NCI-H460 (cell line): ENCODE results near the gene MAPK9. TPM values are rescaled to one million over a fixed set of nuclear protein-coding genes. Genes with fewer than 3 reads are reported as not detected.
A peak's percentile ranks its signal among the peaks of the same experiment; 100 is the strongest.

Experiments
- DNase-seq: peaks from one replicate; pipeline ENCODE4 v3.0.0-alpha.2; 2016; ENCODE audit warnings: low read depth; ENCODE audit errors: extremely low read depth
- polyA plus RNA-seq: library from polyadenylated mRNA; depleted of rRNA; stranded (reverse); fragments of >200 nt; gene quantifications from 2 replicates; pipeline ENCODE4 v1.2.3, GENCODE V29; 2014; cell fraction: nucleus; rRNA removed
- total RNA-seq: library from RNA; depleted of rRNA; stranded (reverse); fragments of >200 nt; shearing (Covaris generic); gene quantifications from 2 replicates; pipeline ENCODE4 v1.2.3, GENCODE V29; 2014; rRNA removed

MAPK9 gene
- total RNA-seq, result 33.2 and 39.2 TPM in 2 replicates
- polyA plus RNA-seq, result 32.7 and 50.5 TPM in 2 replicates

DNA sequence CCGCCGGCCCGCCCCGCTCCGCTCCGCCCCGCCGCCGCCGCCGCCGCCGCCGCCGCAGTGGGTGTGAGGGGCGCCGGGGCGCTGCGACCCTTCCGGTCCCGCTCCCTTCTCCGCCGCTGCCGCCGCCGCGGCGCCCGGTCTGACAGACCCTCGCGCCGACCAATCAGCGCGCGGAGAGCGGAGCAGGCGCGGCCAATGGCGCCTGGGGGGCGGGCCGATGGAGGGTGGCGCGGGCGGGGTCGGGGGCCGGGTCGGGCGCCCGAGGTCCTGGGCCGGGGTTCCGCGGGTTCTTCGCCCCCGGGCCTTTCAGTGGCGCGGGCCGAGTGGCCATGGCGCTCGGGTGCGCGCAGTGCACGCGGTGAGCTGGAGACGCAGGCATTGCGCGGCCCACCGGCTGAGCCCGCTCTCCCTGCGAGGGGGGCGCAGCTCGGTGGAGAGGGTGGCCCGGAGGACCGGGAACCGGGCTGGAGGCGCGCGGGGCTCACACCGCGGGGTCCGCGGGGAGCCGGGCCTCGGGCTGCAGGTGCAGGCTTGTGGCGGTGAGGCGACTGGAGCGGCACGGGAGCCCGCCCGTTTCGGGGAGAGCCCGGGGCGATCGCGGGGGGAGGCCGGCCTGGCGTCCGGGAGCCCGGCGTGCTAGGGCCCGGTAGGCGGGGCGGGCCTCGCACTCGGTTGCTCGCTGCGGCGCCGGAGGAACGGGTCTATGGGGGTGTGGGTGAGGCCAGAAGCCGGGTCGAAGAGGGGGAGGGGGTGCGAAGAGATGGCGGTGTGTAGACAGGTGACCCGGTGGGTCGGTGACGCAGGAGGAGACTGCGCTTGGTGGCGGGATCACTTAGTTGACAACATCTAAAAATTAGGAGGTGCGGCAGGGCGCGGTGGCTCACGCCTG lies at the start of gene MAPK9:
TSS of gene MAPK9 (minus strand) at position 141 of the 889 bp plus-strand sequence. CDS start 11,522 bp downstream, outside the sequence.
- DNase-seq, result peak; percentile 80

DNA sequence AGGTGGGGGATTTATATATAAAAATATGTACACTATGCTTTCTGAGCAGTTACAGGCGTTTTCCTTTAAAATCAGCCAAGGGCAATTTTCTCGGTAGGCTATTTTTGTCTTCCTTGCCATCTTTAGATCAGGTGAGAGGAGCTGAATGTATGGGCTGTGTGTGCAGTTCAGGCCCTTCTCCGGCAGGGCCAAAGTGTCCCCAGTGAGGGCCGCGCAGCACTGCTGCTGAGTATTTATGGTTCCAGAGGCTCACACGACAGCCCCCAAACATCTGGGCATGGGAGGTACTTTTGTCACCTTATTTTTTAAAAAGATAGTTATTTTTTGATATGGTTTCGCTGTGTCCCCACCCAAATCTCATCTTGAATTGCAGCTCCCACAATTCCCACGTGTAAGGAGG lies 49.7 kb upstream of the MAPK9 start:
- no peak for DNase-seq

DNA sequence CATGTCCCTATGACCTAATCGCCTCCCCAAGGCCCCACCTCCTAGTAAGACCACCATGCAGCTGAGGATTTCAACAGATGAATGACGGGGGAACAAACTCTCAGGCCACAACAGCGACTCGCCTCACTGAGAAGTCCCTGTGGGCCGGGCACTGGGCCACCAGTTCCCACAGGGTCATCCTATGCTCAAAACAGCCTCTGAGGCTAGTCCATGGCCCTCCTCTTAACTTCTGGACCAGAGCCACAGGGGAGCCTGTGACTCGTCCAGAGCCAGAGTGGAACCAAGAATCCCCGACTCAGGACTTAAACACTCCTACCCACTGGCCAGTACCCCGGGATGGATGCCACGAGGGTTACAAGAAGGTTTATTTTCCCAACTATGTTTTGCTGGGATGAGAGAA lies 49.0 kb upstream of the MAPK9 start:
- DNase-seq, result no peak

DNA sequence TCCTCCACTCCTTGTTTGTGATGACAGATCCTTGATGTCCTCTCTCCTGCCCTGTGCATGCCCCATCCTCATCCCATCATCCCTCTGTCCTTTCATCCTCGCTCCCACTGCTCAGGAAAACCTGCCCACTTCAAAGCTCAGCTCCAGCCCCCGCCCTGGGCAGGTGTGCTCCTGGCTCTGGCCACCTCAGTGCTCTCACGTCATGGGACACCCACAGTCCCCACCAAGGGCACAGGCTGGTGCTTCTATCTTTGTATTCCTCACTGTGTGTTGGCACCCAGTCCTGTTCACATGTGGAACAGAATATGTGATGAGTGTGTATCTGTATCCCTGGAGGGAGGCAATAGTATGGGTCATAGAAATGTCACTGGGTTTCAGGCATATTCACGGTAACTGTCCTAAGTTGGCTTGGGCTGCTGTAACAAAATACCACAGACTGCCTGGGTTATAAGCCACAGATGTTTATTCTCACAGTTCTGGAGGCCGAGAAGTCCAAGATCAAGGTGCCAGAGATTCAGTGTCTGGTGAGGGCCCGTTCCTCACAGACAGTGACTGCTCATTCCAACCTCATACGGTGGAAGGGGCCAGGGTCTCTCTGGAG lies 47.8 kb upstream of the MAPK9 start:
- no peak for DNase-seq

DNA sequence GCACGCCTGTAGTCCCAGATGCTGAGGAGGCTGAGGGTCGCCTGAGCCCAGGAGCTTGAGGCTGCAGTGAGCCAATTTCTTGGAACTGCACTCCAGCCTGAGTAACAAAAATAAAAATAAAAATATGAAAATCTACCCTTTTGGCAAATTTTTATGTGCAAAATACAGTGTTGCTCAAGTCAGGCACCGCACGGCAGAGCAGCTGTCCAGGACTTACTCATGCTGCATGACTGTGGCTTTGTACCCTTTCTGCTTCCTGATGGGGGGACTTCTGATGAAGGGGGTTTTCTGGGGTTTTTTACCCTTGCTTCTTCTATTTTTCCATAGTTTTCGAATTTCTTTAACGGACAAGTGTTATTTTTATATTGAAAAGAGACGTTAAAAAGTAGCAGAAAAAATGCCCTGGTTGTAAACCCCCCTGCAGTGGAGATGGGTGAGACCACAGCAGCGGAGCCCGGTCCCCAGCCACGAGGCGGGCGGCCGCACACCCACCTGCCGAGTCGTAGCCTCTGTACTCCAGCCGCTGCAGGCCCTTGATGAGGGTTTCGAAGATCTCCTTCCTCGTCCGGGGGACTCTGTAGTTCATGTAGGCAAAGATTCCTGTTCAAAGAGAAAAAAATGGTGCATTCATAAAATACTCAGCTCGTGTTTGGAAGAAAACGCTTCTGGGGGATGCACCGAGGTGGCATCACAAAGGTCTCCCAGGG lies 46.3 kb upstream of the MAPK9 start:
- no peak for DNase-seq

DNA sequence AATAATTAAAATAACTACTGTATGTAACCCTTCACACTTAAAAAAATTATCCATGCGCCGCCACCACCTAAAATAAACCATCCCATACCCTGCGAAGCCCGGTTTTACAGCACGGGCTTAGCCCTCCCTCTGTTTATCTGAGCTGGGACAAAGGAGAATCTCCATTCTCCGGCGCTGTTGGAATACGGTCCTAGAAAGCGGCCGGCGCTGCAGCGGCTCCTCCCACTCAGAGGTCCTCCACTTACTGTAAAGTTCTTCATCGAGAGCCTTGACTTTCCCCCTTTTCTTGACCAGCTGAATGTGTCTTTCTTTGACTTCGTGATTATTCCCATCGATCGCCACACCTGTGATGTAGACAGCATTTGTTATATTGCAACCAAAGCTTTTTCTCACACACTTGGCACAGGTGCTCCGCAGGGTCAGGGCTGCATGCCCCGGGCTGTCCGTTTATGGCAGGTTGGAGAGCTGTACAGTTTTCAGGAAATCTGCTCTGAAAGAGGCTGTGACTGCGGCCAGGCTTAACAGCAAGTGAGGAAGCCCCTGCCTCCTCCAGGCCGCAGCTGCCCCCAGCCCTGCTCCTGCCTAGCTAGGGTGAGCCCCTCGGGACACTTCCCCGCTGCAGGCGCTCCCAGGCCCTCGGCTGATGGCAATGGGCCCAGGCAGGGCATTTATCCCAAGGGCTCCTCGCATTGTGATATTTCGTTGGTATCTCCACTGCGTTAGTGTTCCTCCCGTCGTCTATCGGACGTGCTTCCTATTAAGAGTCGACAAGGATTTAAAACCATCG lies 44.5 kb upstream of the MAPK9 start:
- DNase-seq, result no peak

DNA sequence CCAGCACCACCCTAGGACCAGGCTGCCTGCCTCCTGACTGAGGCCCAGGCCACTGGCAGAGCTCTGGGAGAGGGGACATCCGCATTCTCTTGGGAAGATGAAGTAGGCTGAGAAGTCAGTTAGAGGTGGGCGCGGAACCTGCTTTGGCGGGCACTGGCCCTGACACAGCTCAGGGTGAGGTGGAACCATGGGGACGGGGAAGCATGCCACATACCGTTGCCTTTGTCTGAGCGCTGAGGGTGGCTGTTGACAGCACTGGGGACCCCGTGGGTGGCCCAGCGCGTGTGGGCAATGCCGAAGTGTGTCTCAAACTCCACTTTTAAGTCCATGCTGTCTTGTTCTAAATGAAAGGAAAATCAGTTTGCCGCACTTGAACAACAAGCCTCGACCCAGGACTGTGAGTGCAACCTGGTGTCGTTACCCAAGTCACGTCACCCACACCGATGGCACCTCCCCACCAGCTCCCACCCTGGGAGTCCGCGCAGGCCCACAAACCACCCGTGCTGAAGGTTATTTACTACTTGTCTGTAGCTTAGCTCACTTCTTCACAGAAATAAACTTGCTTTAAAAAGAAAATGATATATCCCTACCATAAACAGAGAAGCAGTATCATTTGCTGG lies 43.8 kb upstream of the MAPK9 start:
- no peak for DNase-seq

DNA sequence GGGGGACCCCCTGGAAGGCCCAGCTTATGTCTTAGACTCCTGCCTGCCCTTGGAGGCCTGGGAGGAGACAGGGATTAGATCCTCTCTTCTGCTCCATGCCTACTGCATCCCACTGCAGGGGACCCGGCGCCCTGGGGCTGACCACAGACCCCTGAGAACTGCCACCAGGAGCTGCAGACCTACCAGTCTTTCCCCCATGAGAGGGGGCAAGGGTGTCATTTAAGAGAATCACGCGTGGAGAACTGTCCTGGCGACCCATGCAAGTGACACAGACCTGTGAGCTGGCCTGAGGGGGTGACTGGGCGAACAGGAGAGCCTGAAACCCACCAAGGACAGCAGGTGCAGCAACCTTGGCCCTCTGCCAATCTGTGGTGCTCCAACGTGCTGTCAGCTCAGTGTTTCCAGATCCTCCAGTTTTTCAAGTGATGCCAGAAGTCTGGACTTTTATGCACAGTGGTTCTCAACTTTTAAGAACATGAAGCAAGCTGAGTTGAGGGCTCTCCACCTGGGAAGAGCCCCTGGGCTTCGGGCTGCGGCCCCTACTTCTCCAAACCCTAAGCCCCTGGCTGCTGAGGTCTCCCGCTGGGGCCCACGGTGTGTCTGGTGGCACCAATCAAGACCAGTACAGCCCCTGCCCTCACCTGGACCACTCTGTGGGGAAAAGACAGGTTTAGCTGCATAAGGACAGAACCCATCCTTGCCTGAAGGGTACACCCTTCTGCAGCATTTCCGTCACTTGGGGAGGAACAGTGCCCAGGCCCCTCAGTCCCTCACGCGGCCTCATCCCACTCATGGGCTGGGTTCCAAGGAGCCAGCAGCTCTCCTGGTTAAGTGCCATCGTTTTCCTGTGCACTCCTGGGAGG lies 43.1 kb upstream of the MAPK9 start:
- DNase-seq, result no peak

DNA sequence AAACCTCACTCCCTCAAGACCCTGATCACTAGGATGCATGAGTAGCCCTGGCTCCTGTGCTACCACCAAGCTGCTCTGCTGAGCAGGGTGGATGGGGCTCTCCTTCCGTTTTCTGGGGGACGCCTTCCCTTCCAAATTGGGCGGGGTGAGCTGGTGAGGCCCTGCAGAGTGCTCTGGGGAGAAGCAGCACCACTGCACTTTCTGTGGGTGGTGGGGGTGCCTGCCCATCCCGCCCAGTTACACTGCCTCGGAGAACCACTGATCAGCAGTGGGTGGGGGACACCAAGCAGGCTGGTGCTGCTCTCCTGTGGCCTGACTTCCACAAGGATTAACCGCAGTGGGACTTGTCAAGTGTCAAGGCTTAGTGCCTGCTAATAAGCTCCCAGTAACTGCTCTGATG lies 42.3 kb upstream of the MAPK9 start:
- DNase-seq, result no peak

DNA sequence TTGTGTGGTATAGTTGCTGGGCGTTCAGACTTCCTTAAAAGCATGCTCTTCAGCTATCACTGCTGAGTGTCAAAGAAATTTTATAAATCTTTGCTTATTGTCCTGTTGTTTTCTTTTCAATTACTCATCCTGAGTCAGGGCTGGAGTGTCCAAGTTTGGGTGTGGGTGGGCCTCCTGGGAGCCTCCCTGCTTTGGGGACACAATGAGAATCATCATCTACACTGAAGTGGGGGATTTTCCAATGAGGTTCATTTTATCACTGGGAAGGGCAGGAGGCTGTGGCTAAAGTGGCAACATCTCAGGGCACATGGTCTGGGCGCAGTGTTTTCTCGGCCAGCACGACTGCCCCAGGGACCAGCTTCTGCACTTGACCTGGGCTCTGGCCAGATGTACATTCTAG lies 41.8 kb upstream of the MAPK9 start:
- no peak for DNase-seq

DNA sequence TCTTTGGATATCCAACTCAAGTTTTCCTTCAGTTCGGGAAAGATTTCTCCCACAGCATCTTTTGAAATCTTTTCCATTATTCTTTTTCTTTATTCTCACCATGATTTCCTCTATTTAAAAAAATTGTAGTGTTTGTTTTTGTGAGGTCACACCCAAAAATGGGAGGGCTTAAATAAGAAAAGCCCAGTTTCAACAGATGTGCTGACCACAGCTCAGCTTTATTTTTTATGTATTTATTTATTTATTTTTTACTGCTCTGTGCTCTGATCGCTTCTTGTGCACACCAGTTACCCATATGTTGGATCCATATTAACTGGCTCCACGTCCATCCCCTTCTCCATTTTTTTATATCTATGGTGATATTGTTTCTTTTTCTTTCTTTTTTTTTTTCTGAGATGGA lies 41.0 kb upstream of the MAPK9 start:
- no peak for DNase-seq

DNA sequence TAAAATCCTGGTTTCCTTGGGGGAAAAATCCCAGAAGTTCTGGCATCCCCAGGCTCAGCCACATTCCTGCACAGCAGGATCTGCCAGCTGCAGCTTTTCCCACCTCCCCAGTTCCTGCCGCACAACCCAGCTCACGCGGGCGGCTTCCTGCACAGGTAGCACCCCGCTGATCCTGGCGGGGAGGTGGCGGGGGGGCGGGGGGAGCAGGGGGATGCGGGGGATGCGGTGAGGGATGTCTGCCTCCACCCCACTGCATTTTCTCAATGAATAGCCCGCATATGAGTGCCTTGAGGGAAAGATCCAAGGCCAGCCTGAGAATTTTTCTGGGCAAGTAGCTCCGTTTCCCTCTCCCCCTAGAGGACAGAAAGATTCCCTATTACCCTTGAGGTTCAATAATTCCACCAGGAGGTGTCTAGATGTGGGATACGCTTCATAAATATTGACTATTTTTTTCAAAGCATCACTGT lies 40.2 kb upstream of the MAPK9 start:
- DNase-seq, result no peak

DNA sequence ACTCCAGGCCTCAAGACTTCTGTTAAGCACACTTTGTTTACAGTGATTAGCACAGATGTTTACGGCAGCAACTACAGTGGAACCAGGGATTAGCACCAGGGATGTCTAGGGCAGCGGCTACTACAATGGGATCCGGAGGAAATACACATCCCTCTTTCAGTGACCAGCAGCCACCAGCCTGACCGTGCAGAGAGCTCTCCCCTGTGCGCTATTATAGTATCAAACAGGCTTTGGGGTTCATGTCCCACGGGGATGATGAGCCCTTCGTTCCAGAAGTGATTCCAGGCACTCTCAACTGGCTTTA lies 39.7 kb upstream of the MAPK9 start:
- DNase-seq, result no peak

DNA sequence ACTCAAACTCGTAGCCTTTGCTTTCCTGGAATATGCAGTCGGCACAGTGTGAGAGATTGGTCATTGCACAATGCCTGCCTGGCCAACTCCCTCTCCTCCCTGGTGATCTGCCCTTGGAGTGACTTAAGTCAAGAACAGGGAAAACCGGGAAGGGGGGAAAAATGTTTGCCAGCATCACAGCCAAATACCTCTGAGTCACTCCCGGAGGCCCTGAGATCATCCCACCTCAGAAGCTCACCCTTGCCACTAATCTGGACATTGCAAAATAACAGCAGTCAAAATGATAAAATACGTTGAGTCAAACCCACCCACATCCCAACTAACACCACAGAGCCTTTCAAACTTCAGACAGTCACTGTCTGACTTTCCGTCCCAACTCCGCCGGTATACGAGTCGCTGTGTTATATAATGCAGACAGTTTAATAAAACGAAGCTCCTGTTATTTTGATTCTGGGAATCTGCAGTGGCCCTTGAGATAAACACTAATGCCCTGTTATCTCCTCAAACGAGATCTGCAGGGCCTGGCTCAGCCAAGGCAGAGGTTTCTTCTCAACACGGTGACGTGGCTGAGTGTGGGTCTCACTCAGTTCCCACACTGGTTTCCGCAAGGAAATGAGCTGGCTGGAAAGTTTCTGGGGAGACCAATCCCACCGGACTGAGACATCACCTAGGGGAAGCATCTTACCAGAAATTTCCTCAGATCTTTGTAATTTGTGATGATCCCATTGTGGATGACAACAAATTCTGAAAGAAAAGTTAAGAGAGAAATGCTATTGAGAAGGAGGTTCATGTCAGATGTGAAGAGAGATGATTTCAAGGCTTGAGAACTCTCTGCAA lies 39.1 kb upstream of the MAPK9 start:
- peak; percentile 64 for DNase-seq

DNA sequence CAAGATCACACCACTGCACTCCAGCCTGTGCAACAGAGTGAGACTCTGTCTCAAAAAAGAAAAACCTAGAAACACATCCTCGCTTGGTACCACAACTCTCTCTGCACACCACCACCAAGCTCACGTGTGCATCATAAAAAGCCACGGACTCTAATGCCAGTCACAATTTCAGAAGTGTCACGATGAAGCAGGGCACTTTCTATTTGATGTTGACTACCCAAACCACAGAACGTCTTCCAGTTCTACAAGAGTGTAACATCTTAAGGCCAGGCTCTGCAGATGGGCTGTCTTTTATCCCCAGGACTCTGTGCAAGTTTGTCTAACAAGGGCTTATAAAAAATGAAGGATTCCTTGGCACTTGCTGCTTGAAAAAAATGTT lies 38.4 kb upstream of the MAPK9 start:
- DNase-seq, result no peak

DNA sequence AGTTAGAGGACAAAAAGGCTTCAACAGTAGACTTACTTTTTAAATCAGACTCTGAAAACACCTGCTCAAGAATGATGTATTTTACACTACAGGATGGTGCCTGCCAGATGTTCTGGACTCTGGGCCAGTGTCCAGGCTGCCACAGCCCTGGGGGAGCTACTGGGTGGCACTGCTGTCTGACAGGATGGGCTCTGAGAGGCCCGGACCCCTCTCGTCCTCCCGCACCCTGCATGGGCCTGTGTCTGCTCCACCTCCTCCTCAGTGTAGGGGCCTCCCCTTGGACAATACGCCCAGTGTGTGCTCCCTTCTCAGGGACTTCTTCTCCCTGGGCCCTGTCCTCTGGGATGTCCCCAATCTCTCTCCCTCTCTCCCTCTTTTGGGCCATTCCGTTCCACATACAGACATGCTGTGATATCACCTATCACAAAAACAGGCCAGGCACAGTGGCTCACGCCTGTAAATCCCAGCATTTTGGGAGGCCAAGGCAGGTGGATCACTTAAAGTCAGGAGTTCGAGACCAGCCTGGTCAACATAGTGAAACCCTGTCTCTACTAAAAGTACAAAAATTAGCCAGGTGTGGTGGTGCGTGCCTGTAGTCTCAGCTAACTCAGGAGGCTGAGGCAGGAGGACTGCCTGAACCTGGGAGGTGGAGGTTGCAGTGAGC lies 37.9 kb upstream of the MAPK9 start:
- DNase-seq, result no peak

DNA sequence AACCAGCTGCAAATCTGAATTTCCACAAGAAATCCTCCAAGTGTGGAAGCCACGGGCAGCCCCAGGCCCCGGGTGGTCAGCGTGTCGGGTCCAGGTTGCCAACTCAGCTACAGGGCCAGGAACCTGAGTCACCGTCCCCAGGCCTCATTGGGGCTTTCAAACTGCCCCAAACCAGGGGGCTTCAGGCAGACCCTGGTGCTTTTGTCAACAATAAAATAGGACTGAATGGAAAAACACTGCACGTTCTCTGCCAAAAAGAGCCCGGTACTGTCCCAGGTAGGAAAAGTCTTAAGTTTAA lies 37.2 kb upstream of the MAPK9 start:
- no peak for DNase-seq
